T follicular helper cell (primary cell): Measurements from ENCODE around the gene GCH1.
A peak's percentile ranks its signal among the peaks of the same experiment; 100 is the strongest.
"Not testable (repeated sequence)": the region's sequence is repeated elsewhere in the genome, so short reads cannot be mapped to it uniquely, and the experiment has no call there.

Experiments used
- DNase-seq: peaks from one replicate; pipeline ENCODE4 v3.0.0-alpha.2; 2020; ENCODE audit warnings: low read depth

The GCH1 gene

GRCh38 chr14:54908190-54908589 lies 5.6 kb upstream of the GCH1 start:
- DNase-seq = no peak

GRCh38 chr14:54906075-54906474 lies 3.4 kb upstream of the GCH1 start:
- DNase-seq = no peak

- peak; percentile 75 for DNase-seq
These were observed 494 bp downstream of the GCH1 start for GRCh38 chr14:54902143-54902520.

- DNase-seq = no peak
These were observed 1.1 kb downstream of the GCH1 start for GRCh38 chr14:54901380-54902142.

GRCh38 chr14:54899573-54899972 lies 3.1 kb downstream of the GCH1 start:
- no peak for DNase-seq

GRCh38 chr14:54897809-54898555 lies 4.6 kb downstream of the GCH1 start:
- DNase-seq = not testable (repeated sequence)

- no peak for DNase-seq
These were observed 6.9 kb downstream of the GCH1 start for GRCh38 chr14:54895683-54896082.

GRCh38 chr14:54894995-54895394 lies 7.6 kb downstream of the GCH1 start:
- no peak for DNase-seq

- DNase-seq = no peak
These were observed 9.4 kb downstream of the GCH1 start for GRCh38 chr14:54893151-54893760.

- DNase-seq = no peak
These were observed 11.0 kb downstream of the GCH1 start for GRCh38 chr14:54891471-54892245.

- DNase-seq = no peak
These were observed 11.8 kb downstream of the GCH1 start for GRCh38 chr14:54890788-54891187.

GRCh38 chr14:54889919-54890318 lies 12.7 kb downstream of the GCH1 start:
- DNase-seq = no peak

- no peak for DNase-seq
These were observed 20.1 kb downstream of the GCH1 start for GRCh38 chr14:54882521-54882920.

GRCh38 chr14:54881761-54882401 lies 20.7 kb downstream of the GCH1 start:
- DNase-seq = no peak

- no peak for DNase-seq
These were observed 21.3 kb downstream of the GCH1 start for GRCh38 chr14:54881235-54881760.

- no peak for DNase-seq
These were observed 25.0 kb downstream of the GCH1 start for GRCh38 chr14:54877703-54878021.

- DNase-seq = no peak
These were observed 25.5 kb downstream of the GCH1 start for GRCh38 chr14:54877015-54877702.

GRCh38 chr14:54875648-54876047 lies 27.0 kb downstream of the GCH1 start:
- DNase-seq = not testable (repeated sequence)

GRCh38 chr14:54870154-54871090 lies 32.2 kb downstream of the GCH1 start:
- DNase-seq = peak; percentile 12

GRCh38 chr14:54867011-54867410 lies 35.6 kb downstream of the GCH1 start:
- no peak for DNase-seq
